GM18498 (cell line): ENCODE data around the gene SERPINA6.
"Not testable (repeated sequence)": the region's sequence is repeated elsewhere in the genome, so short reads cannot be mapped to it uniquely, and the experiment has no call there.

ENCODE experiments used
- ATAC-seq: cut with Tn5 transposase; IDR thresholded peaks from one replicate; pipeline ENCODE4 v1.9.1; 2021; ENCODE audit warnings: mild to moderate bottlenecking, moderate library complexity; ENCODE audit not compliant: unreplicated experiment

Gene SERPINA6

GRCh38 chr14:94355191-94355794 is 32.2 kb upstream of the SERPINA6 start:
- no peak for ATAC-seq

- ATAC-seq = no peak
Measured at GRCh38 chr14:94354638-94355185, 31.6 kb upstream of the SERPINA6 start.

DNA sequence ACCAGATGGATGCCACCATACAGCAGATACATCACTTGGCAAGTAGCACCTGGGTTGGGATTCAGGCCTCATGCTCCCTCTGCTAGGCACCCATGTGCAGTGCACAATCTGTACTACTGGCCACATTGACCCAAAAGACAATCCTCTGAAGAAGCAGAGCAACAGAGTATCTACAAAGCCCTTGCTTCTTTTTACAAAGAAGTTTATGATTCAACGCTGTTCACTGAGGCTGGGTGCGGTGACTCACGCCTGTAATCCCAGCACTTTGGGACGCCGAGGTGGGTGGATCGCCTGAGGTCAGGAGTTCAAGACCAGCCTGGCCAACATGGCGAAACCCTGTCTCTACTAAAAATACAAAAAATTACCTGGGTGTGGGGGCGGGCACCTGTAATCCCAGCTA is 31.1 kb upstream of the SERPINA6 start:
- ATAC-seq = not testable (repeated sequence)

GRCh38 chr14:94349276-94349675 is 26.1 kb upstream of the SERPINA6 start:
- no peak for ATAC-seq

DNA sequence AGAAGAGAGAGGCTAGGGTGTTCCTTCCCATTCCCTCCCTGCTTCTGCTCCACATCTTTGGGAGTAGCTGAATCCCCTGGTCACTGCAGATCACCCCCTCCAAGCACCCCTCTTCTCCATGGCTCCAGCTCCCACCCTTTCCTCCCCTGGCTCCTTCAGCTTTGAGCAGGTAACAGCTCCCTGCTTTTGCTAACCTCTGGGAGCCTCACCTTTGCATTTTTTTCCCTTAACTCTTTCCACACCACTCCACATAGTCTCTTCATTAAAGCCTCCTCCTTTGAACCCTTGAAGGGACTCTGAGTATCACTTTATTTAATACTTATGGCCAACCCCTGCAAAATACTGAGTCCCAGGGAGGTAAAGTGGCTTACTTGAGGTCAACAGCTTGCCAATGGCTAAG is 25.7 kb upstream of the SERPINA6 start:
- no peak for ATAC-seq

DNA sequence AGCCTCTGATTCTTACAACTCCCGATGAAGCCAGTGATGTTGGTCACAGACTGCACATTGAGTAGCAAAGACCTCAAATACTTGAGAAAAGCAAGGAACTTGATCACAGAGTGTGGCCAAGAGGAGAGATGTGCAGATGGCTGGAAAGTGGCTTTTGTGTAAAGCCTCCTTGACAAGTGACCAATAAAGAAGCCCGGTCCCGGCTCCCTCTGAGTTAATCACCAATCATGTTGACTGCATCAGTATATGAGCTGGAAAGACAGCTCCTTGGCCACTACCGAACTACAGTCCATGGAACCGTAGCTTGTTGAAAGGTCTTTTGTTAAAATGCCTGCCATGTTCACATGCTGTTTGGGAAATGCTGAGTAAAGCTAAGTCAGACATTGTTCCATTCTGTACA is 23.7 kb upstream of the SERPINA6 start:
- peak; percentile 13 for ATAC-seq

GRCh38 chr14:94346065-94346786 is 23.1 kb upstream of the SERPINA6 start:
- ATAC-seq = peak; percentile 67

DNA sequence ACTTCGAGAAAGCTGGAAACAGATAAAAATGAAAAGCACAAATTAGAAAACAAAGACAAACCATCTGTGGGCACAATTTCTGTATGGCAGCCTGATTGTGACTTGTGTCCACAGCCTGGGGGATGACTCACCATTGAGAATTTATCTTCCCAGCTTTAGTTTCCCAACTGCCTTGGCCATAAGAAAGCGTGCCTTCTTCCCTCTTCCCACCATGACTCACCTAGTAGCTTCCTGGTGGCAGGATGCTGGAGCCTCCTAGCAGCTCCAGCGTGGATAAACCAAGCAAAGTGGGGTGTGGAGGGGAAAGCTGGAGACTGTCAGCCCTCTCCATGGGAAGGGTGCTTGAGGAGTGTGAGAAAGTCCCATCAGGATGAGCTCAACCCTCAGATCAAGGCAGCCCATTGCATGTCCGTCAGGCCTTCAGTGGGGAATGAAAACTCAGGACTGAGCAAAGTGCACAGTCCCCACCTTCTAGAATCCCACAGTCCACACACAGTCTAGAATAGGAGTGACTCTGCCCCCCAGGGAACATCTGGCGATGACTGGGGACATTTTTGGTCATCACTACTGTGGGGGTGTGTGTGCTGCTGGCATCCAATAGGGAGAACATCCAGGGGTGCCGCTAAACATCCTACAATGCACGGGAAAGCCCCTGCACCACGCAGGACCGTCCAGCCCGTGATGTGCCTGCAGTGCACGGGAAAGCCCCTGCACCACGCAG is 22.4 kb upstream of the SERPINA6 start:
- ATAC-seq = no peak

- no peak for ATAC-seq
Measured at GRCh38 chr14:94344389-94344788, 21.3 kb upstream of the SERPINA6 start.

- ATAC-seq = no peak
Measured at GRCh38 chr14:94343238-94344005, 20.3 kb upstream of the SERPINA6 start.

DNA sequence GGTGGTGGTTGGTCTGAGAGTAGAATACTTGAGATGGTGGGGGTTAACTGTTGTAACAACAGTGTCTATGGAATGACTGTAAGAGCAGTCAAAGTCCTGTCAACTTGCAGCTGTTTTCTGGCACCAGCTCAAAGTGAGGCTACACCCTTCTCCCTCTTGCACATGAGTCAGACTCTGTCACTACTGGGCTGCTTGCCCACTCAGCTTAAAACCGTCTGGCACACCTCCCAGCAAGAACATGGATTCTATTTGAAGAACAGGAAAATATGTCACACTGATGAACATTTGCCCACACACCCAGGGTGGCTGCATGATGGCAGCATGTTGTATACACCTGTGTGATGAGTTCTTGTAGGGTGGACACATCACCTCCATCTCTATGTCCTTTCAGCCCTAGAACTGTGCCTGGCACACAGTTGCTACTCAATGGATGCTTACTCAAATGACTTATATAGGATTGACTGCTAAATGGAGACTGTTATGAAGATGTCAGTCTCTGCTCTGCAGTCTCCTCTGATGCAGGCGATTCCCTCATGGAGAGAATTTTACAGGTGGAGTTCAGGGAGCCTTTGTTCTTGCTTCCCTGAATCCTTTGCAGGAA is 19.3 kb upstream of the SERPINA6 start:
- ATAC-seq = no peak

- no peak for ATAC-seq
Measured at GRCh38 chr14:94341656-94342333, 18.7 kb upstream of the SERPINA6 start.

- ATAC-seq = no peak
Measured at GRCh38 chr14:94340533-94340932, 17.4 kb upstream of the SERPINA6 start.

GRCh38 chr14:94338023-94338422 is 14.9 kb upstream of the SERPINA6 start:
- no peak for ATAC-seq

- ATAC-seq = no peak
Measured at GRCh38 chr14:94337274-94337673, 14.1 kb upstream of the SERPINA6 start.

DNA sequence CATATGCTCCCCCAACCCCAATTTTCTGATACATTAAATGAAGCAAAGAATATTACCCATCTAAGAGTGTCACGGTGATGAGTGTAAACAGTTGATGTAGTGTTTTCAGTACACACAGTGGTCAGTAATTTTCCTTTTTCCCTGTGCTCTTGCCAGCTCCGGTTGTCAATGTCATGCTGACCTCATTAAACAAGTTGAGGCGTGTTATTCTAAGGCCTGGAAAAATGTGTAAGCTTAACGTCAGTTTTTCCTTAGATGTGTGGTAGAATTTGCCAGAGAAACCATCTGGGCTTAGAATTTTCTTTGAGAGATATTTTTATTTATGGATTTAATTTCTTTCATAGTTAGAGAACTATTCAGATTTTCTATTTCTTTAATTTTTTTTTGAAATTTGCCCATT is 11.7 kb upstream of the SERPINA6 start:
- no peak for ATAC-seq

GRCh38 chr14:94332587-94332986 is 9.5 kb upstream of the SERPINA6 start:
- no peak for ATAC-seq

DNA sequence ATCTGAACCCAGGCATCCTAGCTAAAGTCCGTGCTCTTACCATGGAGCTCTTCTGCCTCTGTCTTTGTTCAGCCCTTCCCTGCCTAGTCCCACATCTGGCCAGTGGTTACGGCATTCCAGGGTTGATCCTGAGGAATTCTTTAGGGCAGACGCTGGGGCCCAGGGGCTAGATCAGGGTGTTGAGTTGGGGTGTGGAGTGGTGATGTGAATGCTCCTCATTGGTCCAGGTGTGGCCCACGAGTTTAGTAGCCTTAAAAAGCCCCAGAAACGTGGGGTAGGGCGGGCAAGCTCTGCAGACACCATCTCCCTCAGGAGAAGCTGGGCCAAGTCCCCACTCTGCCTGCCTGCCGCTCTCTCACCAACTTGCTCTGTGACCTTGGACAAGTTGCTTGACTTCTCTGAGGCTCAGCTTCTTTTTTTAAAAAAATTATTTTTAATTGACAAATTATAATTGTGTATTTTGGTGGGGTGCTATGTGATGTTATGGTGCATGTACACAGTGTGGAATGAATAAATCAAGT is 9.0 kb upstream of the SERPINA6 start:
- ATAC-seq = no peak

GRCh38 chr14:94331462-94331861 is 8.3 kb upstream of the SERPINA6 start:
- ATAC-seq = no peak

- ATAC-seq = no peak
Measured at GRCh38 chr14:94330857-94331256, 7.7 kb upstream of the SERPINA6 start.
